Prostate gland (tissue), 2 donors: Measurements from ENCODE around the gene MFGE8. TPM values are rescaled to one million over a fixed set of nuclear protein-coding genes. Genes with fewer than 3 reads are reported as not detected.

Experiments used
- DNase-seq: peaks from one replicate; pipeline ENCODE4 v3.0.0-alpha.2; 2019; ENCODE audit warnings: low spot score
- H3K27ac ChIP-seq, 2 donors: fragments of 200-600 bp; sonication (generic); 2 replicates each; pipeline ENCODE4 v1.5.1; 2017 to 2019
- H3K27me3 ChIP-seq: fragments of 200-600 bp; sonication (generic); replicated peaks from 2 replicates; pipeline ENCODE4 v1.5.1; 2019; ENCODE audit not compliant: insufficient read depth
- H3K36me3 ChIP-seq, 2 donors: fragments of 200-600 bp; sonication (generic); 1 replicate in 1 of 2; 2 replicates in 1 of 2; pipeline versions ENCODE4 v1.5.1 to v1.8.1; 2017 to 2019
- H3K4me1 ChIP-seq: fragments of 200-600 bp; sonication (generic); replicated peaks from 2 replicates; pipeline ENCODE4 v1.5.1; 2019
- H3K4me3 ChIP-seq, 2 donors: fragments of 200-600 bp; sonication (generic); 2 replicates each; pipeline ENCODE4 v1.5.1; 2017 to 2019
- H3K9me3 ChIP-seq: fragments of 200-600 bp; sonication (generic); 2 replicates; pipeline ENCODE4 v1.5.1; 2017
- POLR2A ChIP-seq: fragments of 450-650 bp; IDR thresholded peaks from one replicate; pipeline ENCODE4 v1.6.1; 2016; ENCODE audit warnings: antibody characterized with exemption, mild to moderate bottlenecking
- POLR2AphosphoS5 ChIP-seq: sonication (generic); formaldehyde crosslinking; IDR thresholded peaks from one replicate; pipeline ENCODE4 v1.6.1; 2017; ENCODE audit warnings: antibody characterized with exemption
- WGBS: methylation state at CpG from one replicate; pipeline ENCODE4 v1.1.5; 2018; 5-methylcytosine and 5-hydroxymethylcytosine counted together
- intact Hi-C: fragments of 100-400 bp; cut with DNase I; formaldehyde crosslinking; loops from one replicate; pipeline ENCODE4 v1.14.2; 2022
- total RNA-seq, 2 donors: library from RNA; depleted of rRNA; stranded (reverse); fragments of >200 nt; gene quantifications; one replicate each; pipeline ENCODE4 v1.1.0, GENCODE V29; 2016
- TF ChIP-seq, protein P1 (sequence below), 4 experiments: fragments of 200-600 bp in 2 of 4; fragments of 450-650 bp in 2 of 4; sonication (generic) in 2 of 4; IDR thresholded peaks; 1 replicate in 3 of 4; 2 replicates in 1 of 4; pipeline ENCODE4 v1.5.1; 2016 to 2019; ENCODE audit warnings: antibody characterized with exemption in 4 of 4, mild to moderate bottlenecking in 2 of 4, moderate library complexity in 2 of 4

The MFGE8 gene
- total RNA-seq, 2 donors from 2014 or later = 63.1 to 263 TPM

- TF ChIP-seq, protein P1, sequence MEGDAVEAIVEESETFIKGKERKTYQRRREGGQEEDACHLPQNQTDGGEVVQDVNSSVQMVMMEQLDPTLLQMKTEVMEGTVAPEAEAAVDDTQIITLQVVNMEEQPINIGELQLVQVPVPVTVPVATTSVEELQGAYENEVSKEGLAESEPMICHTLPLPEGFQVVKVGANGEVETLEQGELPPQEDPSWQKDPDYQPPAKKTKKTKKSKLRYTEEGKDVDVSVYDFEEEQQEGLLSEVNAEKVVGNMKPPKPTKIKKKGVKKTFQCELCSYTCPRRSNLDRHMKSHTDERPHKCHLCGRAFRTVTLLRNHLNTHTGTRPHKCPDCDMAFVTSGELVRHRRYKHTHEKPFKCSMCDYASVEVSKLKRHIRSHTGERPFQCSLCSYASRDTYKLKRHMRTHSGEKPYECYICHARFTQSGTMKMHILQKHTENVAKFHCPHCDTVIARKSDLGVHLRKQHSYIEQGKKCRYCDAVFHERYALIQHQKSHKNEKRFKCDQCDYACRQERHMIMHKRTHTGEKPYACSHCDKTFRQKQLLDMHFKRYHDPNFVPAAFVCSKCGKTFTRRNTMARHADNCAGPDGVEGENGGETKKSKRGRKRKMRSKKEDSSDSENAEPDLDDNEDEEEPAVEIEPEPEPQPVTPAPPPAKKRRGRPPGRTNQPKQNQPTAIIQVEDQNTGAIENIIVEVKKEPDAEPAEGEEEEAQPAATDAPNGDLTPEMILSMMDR (IDR thresholded peaks at IDR 0.05) = no peak
- no peak for TF ChIP-seq POLR2A
- no peak for TF ChIP-seq POLR2AphosphoS5
- intact Hi-C loops = loop anchor here (10.0 kb wide), 1 partner anchor 433 kb away; no protein-coding TSS in a partner anchor
- Histone ChIP-seq H3K27me3 (no peaks in the 10 kb centered on the region), H3K4me3 (no peak overlapping the region), H3K27ac (no peak overlapping the region), H3K9me3 (no peaks in the 10 kb centered on the region), H3K4me1 (no peaks in the 10 kb centered on the region), H3K36me3 (no peaks in the 10 kb centered on the region)
- no peak for DNase-seq
- 78% methylated on average over 7 of the region's 7 CpGs for WGBS
These were observed 21.5 kb downstream of the MFGE8 start for GRCh38 chr15:88891540-88892254.

DNA sequence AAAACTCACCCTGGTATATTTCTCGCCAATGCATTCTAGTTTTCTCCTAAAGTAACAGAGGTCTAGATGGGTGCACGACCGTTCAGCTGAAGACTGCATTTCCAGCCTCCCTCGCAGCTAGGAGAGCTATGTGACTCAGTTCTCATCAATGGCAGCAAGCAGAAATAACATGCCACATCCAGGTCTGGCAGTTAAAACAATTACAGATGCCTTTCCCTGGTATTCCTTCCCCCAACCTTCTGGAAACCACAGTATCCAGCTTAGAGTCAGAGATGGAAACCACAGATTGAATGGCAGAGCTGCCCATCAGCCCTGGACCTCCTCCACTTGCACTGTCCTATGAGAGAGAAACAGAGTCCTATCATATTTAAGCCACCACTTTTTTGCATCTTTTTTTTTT lies 22.7 kb downstream of the MFGE8 start:
- 78% methylated on average over 4 of the region's 4 CpGs for WGBS
- intact Hi-C loops = loop anchor here (10.0 kb wide), 1 partner anchor 434 kb away; no protein-coding TSS in a partner anchor
- no peak for DNase-seq
- no peaks in the 10 kb centered on the region for H3K27me3 ChIP-seq
- no peaks in the 10 kb centered on the region for H3K9me3 ChIP-seq
- TF ChIP-seq POLR2A (no peak), POLR2AphosphoS5 (no peak)
- TF ChIP-seq, protein P1 (IDR thresholded peaks at IDR 0.05) = no peak
- H3K36me3 ChIP-seq = no peaks in the 10 kb centered on the region
- no peaks in the 10 kb centered on the region for H3K4me1 ChIP-seq
- H3K27ac ChIP-seq = no peak overlapping the region
- no peak overlapping the region for H3K4me3 ChIP-seq

GRCh38 chr15:88888719-88889118 lies 24.5 kb downstream of the MFGE8 start:
- Histone ChIP-seq H3K9me3 (no peaks in the 10 kb centered on the region), H3K27ac (no peak overlapping the region), H3K27me3 (no peaks in the 10 kb centered on the region), H3K36me3 (no peaks in the 10 kb centered on the region), H3K4me1 (no peaks in the 10 kb centered on the region), H3K4me3 (no peak overlapping the region)
- TF ChIP-seq, protein P1 (IDR thresholded peaks at IDR 0.05) = no peak
- no peak for TF ChIP-seq POLR2A
- no peak for TF ChIP-seq POLR2AphosphoS5
- intact Hi-C loops = no loop called here
- 81% methylated on average over 5 of the region's 5 CpGs for WGBS
- DNase-seq = no peak

DNA sequence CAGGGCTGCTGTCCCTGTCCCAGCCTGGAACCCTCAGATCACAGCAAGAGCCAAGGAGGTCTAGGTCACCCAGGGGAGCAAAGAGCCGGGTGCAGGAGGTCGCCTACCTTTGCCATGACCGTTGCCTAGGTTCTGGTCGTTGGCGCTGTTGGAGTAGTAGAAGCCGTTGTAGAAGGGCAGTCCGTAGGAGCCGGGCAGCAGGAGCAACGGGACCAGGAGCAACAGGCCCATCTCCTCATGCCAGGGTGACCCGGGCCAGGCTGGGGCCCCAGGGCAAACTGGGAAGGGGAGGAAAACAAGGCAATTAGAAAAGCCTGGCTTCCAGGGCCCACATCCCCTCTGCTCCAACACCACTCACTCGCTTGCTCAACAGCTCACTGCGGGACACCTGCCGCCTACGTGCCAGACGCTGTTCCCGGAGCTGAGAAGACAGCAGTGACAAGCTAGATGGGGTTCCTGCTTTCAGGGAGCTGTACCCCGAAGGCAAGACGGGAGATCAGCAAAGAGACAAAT lies 26.1 kb downstream of the MFGE8 start:
- WGBS = 93% methylated on average over 18 of the region's 18 CpGs
- H3K4me1 ChIP-seq = no peaks in the 10 kb centered on the region
- TF ChIP-seq POLR2A (no peak), POLR2AphosphoS5 (no peak)
- TF ChIP-seq, protein P1 (IDR thresholded peaks at IDR 0.05) = no peak

DNA sequence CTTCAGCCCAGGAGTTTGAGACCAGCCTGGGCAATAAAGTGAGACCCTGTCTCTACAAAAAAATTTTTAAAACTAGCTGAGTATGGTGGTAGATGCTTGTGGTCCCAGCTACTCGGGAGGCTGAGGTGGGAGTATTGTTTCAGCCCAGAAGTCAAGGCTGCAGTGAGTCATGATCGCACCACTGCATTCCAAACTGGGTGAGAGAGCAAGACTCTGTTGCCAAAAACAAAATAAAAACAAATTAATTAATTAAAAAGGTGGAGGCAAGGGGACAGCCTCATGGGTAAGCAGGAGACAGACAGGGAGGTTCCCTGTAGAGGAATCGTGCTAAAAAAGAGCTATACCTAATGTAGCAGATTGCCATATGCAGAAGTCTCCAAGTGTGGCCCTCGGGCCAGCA lies 30.4 kb downstream of the MFGE8 start:
- WGBS = 78% methylated on average over 4 of the region's 4 CpGs
- DNase-seq = no peak

More for the DNA sequence above, 26.1 kb downstream of the MFGE8 start:
- Histone ChIP-seq H3K9me3 (no peaks in the 10 kb centered on the region), H3K27me3 (no peaks in the 10 kb centered on the region), H3K27ac (no peak overlapping the region), H3K4me3 (no peak overlapping the region), H3K36me3 (no peaks in the 10 kb centered on the region)
- intact Hi-C loops = no loop called here
- no peak for DNase-seq

More for the DNA sequence above, 30.4 kb downstream of the MFGE8 start:
- Histone ChIP-seq H3K27ac (no peak overlapping the region), H3K4me3 (no peak overlapping the region), H3K9me3 (no peaks in the 10 kb centered on the region), H3K27me3 (no peaks in the 10 kb centered on the region), H3K4me1 (no peaks in the 10 kb centered on the region), H3K36me3 (no peaks in the 10 kb centered on the region)
- intact Hi-C loops = no loop called here
- TF ChIP-seq POLR2AphosphoS5 (no peak), POLR2A (no peak)
- TF ChIP-seq, protein P1 (IDR thresholded peaks at IDR 0.05) = no peak
